ENCODE data around the gene EEF1AKMT4. TPM values are rescaled to one million over a fixed set of nuclear protein-coding genes. Genes with fewer than 3 reads are reported as not detected.

The EEF1AKMT4 gene
- total RNA-seq, 3 donors from 2014 or later, result 2.8 to 5.0 (median 3.2) TPM

- Histone ChIP-seq H3K4me1 (ENCODE audit: low read depth) (no peaks in the 10 kb centered on the region), H3K36me3 (ENCODE audit: low read depth) (no peaks in the 10 kb centered on the region), H3K4me3 (no peak overlapping the region), H3K9me3 (no peaks in the 10 kb centered on the region)
- TF ChIP-seq CTCF (IDR thresholded peaks at IDR 0.05), result no peak
- intact Hi-C loops (cut with DNase I, micrococcal nuclease), result no loop called here
- ATAC-seq (no peak), DNase-seq (no peak)
These were observed 37.8 kb upstream of the EEF1AKMT4 start for GRCh38 chr3:184211718-184212117.

- no peak for DNase-seq
- Histone ChIP-seq H3K9me3 (no peaks in the 10 kb centered on the region), H3K4me3 (no peak overlapping the region), H3K4me1 (ENCODE audit: low read depth) (no peaks in the 10 kb centered on the region), H3K36me3 (ENCODE audit: low read depth) (no peaks in the 10 kb centered on the region)
- intact Hi-C loops (cut with DNase I, micrococcal nuclease), result no loop called here
- no peak for TF ChIP-seq CTCF (IDR thresholded peaks at IDR 0.05)
- ATAC-seq, result no peak
These were observed 30.7 kb upstream of the EEF1AKMT4 start for GRCh38 chr3:184218814-184219213.

- ATAC-seq, result no peak
- intact Hi-C loops (cut with DNase I, micrococcal nuclease), result no loop called here
- no peak overlapping the region for H3K4me3 ChIP-seq
- no peaks in the 10 kb centered on the region for H3K9me3 ChIP-seq
- H3K4me1 ChIP-seq (ENCODE audit: low read depth), result no peaks in the 10 kb centered on the region
- H3K36me3 ChIP-seq (ENCODE audit: low read depth), result no peaks in the 10 kb centered on the region
- DNase-seq, result no peak
- no peak for TF ChIP-seq CTCF (IDR thresholded peaks at IDR 0.05)
These were observed 27.0 kb upstream of the EEF1AKMT4 start for GRCh38 chr3:184222521-184222920.

- Histone ChIP-seq H3K9me3 (no peaks in the 10 kb centered on the region), H3K36me3 (ENCODE audit: low read depth) (no peaks in the 10 kb centered on the region), H3K4me3 (no peak overlapping the region), H3K4me1 (ENCODE audit: low read depth) (peaks cover 2% of the 10 kb centered on the region)
- no peak for ATAC-seq
- TF ChIP-seq CTCF (IDR thresholded peaks at IDR 0.05), result no peak
- intact Hi-C loops (cut with DNase I, micrococcal nuclease), result no loop called here
- DNase-seq, result no peak
These were observed 25.5 kb upstream of the EEF1AKMT4 start for GRCh38 chr3:184223946-184224345.

- Histone ChIP-seq H3K4me3 (no peak overlapping the region), H3K4me1 (ENCODE audit: low read depth) (peaks cover 24% of the 10 kb centered on the region), H3K36me3 (ENCODE audit: low read depth) (no peaks in the 10 kb centered on the region), H3K9me3 (no peaks in the 10 kb centered on the region)
- intact Hi-C loops (cut with DNase I, micrococcal nuclease), result no loop called here
- ATAC-seq (peak; percentile 44), DNase-seq (peak in 2 of 3 donors; percentile 39 to 50)
- peak; percentile 65 for TF ChIP-seq CTCF (IDR thresholded peaks at IDR 0.05)
These were observed 22.0 kb upstream of the EEF1AKMT4 start for GRCh38 chr3:184227481-184227935.

All from mucosa of descending colon (tissue), 3 donors.